ENCODE results near the gene RFX1.

GRCh38 chr19:14021474-14021873 is 15.4 kb upstream of the RFX1 start:
- TF ChIP-seq, protein P1, sequence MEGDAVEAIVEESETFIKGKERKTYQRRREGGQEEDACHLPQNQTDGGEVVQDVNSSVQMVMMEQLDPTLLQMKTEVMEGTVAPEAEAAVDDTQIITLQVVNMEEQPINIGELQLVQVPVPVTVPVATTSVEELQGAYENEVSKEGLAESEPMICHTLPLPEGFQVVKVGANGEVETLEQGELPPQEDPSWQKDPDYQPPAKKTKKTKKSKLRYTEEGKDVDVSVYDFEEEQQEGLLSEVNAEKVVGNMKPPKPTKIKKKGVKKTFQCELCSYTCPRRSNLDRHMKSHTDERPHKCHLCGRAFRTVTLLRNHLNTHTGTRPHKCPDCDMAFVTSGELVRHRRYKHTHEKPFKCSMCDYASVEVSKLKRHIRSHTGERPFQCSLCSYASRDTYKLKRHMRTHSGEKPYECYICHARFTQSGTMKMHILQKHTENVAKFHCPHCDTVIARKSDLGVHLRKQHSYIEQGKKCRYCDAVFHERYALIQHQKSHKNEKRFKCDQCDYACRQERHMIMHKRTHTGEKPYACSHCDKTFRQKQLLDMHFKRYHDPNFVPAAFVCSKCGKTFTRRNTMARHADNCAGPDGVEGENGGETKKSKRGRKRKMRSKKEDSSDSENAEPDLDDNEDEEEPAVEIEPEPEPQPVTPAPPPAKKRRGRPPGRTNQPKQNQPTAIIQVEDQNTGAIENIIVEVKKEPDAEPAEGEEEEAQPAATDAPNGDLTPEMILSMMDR (IDR thresholded peaks at IDR 0.05; ENCODE audit: low read depth, low read length), result no peak
- TF ChIP-seq POLR2A (IDR thresholded peaks at IDR 0.05; ENCODE audit: extremely low read depth, insufficient read length) (no peak), MAX (IDR thresholded peaks at IDR 0.05; ENCODE audit: low read depth, low read length) (no peak)

Measured in NB4 (cell line).